H1 (cell line): Measurements from ENCODE around the gene LAMA4. TPM values are rescaled to one million over a fixed set of nuclear protein-coding genes. Genes with fewer than 3 reads are reported as not detected.

Experiments
- CTCF ChIA-PET: fragments of 300-600 bp; sonication (Branson Sonifier 250); formaldehyde crosslinking; loops from one replicate; lab custom pipeline; 2021; ENCODE audit not compliant: partially characterized antibody; lab: Charles Lee
- POLR2A ChIA-PET: fragments of 300-600 bp; sonication (Branson Sonifier 250); formaldehyde crosslinking; loops from one replicate; lab custom pipeline; 2021; ENCODE audit warnings: inconsistent platforms; ENCODE audit not compliant: partially characterized antibody; lab: Charles Lee
- DNase-seq, 2 experiments: peaks; one replicate each; pipeline versions ENCODE4 v3.0.0 to v3.0.0-alpha.2; 2010 to 2022; ENCODE audit warnings: low spot score in 2 of 2, low read depth in 1 of 2, mixed read lengths in 1 of 2
- FAIRE-seq: peaks from 2 replicates; lab custom pipeline; 2011; peaks lifted over from hg19 to GRCh38; lab: Jason Lieb, UNC
- H2AFZ ChIP-seq: 2 replicates; pipeline ENCODE4 v1.8.1; 2012; ENCODE audit warnings: low read length, inconsistent platforms
- H2AK5ac ChIP-seq: 2 replicates; pipeline ENCODE4 v1.6.1; 2013; ENCODE audit warnings: low read depth, low read length
- H2BK120ac ChIP-seq: replicated peaks from 2 replicates; pipeline ENCODE3; 2013; ENCODE audit warnings: low read depth, low read length, inconsistent platforms
- H2BK12ac ChIP-seq: 2 replicates; pipeline ENCODE4 v1.6.1; 2013; ENCODE audit warnings: low read depth, low read length
- H2BK15ac ChIP-seq: 2 replicates; pipeline ENCODE4 v1.6.1; 2013; ENCODE audit warnings: low read length
- H2BK20ac ChIP-seq: 2 replicates; pipeline ENCODE4 v1.6.1; 2013; ENCODE audit warnings: low read length
- H2BK5ac ChIP-seq: 2 replicates; pipeline ENCODE4 v1.6.1; 2013; ENCODE audit warnings: low read depth, low read length
- H3K14ac ChIP-seq: 2 replicates; pipeline ENCODE4 v1.6.1; 2013; ENCODE audit warnings: inconsistent platforms; ENCODE audit not compliant: insufficient read length
- H3K18ac ChIP-seq: 2 replicates; pipeline ENCODE4 v1.6.1; 2013; ENCODE audit warnings: low read length; ENCODE audit errors: extremely low read depth
- H3K23ac ChIP-seq: 2 replicates; pipeline ENCODE4 v1.6.1; 2013; ENCODE audit warnings: inconsistent platforms; ENCODE audit not compliant: insufficient read length
- H3K23me2 ChIP-seq: 2 replicates; pipeline ENCODE4 v1.6.1; 2013; ENCODE audit warnings: low read depth, low read length
- H3K27ac ChIP-seq: 2 replicates; pipeline ENCODE4 v1.6.1; 2011; ENCODE audit warnings: low read depth, low read length, inconsistent platforms
- H3K27me3 ChIP-seq, 4 experiments: replicated peaks in 1 of 4; 1 replicate in 1 of 4; 2 replicates in 3 of 4; pipeline versions ENCODE4 v1.6.1 to v1.8.1; 2011 to 2013; ENCODE audit warnings: low read length in 3 of 4, mild to moderate bottlenecking in 3 of 4, inconsistent platforms in 2 of 4, mixed read lengths in 2 of 4, moderate library complexity in 1 of 4; ENCODE audit not compliant: control insufficient read depth in 3 of 4, insufficient read depth in 3 of 4; ENCODE audit errors: extremely low read depth in 1 of 4
- H3K36me3 ChIP-seq, 4 experiments: 2 replicates each; pipeline versions ENCODE4 v1.6.1 to v1.8.1; 2011 to 2013; ENCODE audit warnings: mild to moderate bottlenecking in 4 of 4, low read length in 3 of 4, moderate library complexity in 2 of 4, control low read depth in 1 of 4, inconsistent platforms in 1 of 4; ENCODE audit not compliant: insufficient read depth in 4 of 4, control insufficient read depth in 2 of 4
- H3K4ac ChIP-seq: replicated peaks from 2 replicates; pipeline ENCODE3; 2013; ENCODE audit warnings: low read length, low read depth, mixed read lengths, inconsistent platforms; ENCODE audit not compliant: insufficient read length
- H3K4me1 ChIP-seq, 4 experiments: replicated peaks in 1 of 4; 1 replicate in 1 of 4; 2 replicates in 3 of 4; pipeline versions ENCODE4 v1.6.1 to v1.8.1; 2011 to 2013; ENCODE audit warnings: low read length in 3 of 4, inconsistent platforms in 2 of 4, mixed read lengths in 1 of 4; ENCODE audit not compliant: insufficient read depth in 4 of 4, control insufficient read depth in 3 of 4
- H3K4me2 ChIP-seq, 2 experiments: 2 replicates each; pipeline versions ENCODE4 v1.6.1 to v1.8.1; 2011 to 2013; ENCODE audit warnings: low read depth in 2 of 2, low read length in 2 of 2, control low read depth in 1 of 2, inconsistent platforms in 1 of 2, mild to moderate bottlenecking in 1 of 2; ENCODE audit not compliant: insufficient read depth in 1 of 2
- H3K4me3 ChIP-seq, 4 experiments: fragments of 200-600, 300-600 bp in 1 of 4; sonication (generic), shearing (Covaris generic), sonication (Bioruptor Twin) in 1 of 4; 2 replicates each; pipeline versions ENCODE4 v1.5.1 to v1.8.1; 2011 to 2016; ENCODE audit warnings: low read length in 4 of 4, low read depth in 3 of 4, control low read depth in 2 of 4, inconsistent platforms in 2 of 4, mild to moderate bottlenecking in 2 of 4, mixed read lengths in 1 of 4, moderate library complexity in 1 of 4; ENCODE audit not compliant: insufficient read depth in 2 of 4; ENCODE audit errors: extremely low read depth in 1 of 4
- H3K56ac ChIP-seq: replicated peaks from 2 replicates; pipeline ENCODE3; 2013; ENCODE audit warnings: low read depth, mild to moderate bottlenecking, mixed read lengths, low read length, inconsistent platforms; ENCODE audit not compliant: insufficient read length
- H3K79me1 ChIP-seq: 2 replicates; pipeline ENCODE4 v1.6.1; 2013; ENCODE audit warnings: low read depth, low read length, control low read depth
- H3K79me2 ChIP-seq, 2 experiments: 2 replicates each; pipeline versions ENCODE4 v1.6.1 to v1.8.1; 2012 to 2013; ENCODE audit warnings: low read length in 2 of 2, mild to moderate bottlenecking in 2 of 2, inconsistent platforms in 1 of 2; ENCODE audit not compliant: insufficient read depth in 2 of 2, control insufficient read depth in 1 of 2
- H3K9ac ChIP-seq, 4 experiments: replicated peaks in 1 of 4; 1 replicate in 1 of 4; 2 replicates in 3 of 4; pipeline versions ENCODE4 v1.6.1 to v1.8.1; 2011 to 2013; ENCODE audit warnings: low read depth in 3 of 4, low read length in 3 of 4, control low read depth in 2 of 4, mild to moderate bottlenecking in 2 of 4, moderate library complexity in 2 of 4, inconsistent platforms in 1 of 4; ENCODE audit errors: extremely low read depth in 1 of 4
- H3K9me3 ChIP-seq, 2 experiments: 2 replicates each; pipeline versions ENCODE4 v1.6.1 to v1.8.1; 2012 to 2013; ENCODE audit warnings: mild to moderate bottlenecking in 2 of 2, moderate library complexity in 2 of 2, control low read depth in 1 of 2, inconsistent platforms in 1 of 2, low read depth in 1 of 2, low read length in 1 of 2, mixed read lengths in 1 of 2; ENCODE audit not compliant: insufficient read depth in 2 of 2
- H4K20me1 ChIP-seq, 2 experiments: replicated peaks in 1 of 2; 2 replicates each; pipeline versions ENCODE3 to v1.8.1; 2011 to 2013; ENCODE audit warnings: inconsistent platforms in 2 of 2, low read length in 2 of 2, mild to moderate bottlenecking in 1 of 2; ENCODE audit not compliant: insufficient read depth in 2 of 2, control insufficient read depth in 1 of 2
- H4K5ac ChIP-seq: 2 replicates; pipeline ENCODE4 v1.6.1; 2013; ENCODE audit warnings: low read length, low read depth, mixed read lengths, inconsistent platforms; ENCODE audit not compliant: insufficient read length
- H4K8ac ChIP-seq: 2 replicates; pipeline ENCODE4 v1.8.0; 2013; ENCODE audit warnings: mild to moderate bottlenecking, moderate library complexity, low read length, inconsistent platforms; ENCODE audit not compliant: insufficient read depth; ENCODE audit errors: extremely low read depth
- H4K91ac ChIP-seq: replicated peaks from 2 replicates; pipeline ENCODE3; 2013; ENCODE audit warnings: low read length, mixed read lengths, inconsistent platforms; ENCODE audit not compliant: insufficient read length
- CHD1 ChIP-seq: IDR thresholded peaks from 2 replicates; pipeline ENCODE4 v1.6.1; 2012; ENCODE audit warnings: low read depth, low read length, improper control_type of control experiment
- CTBP2 ChIP-seq: IDR thresholded peaks from 2 replicates; pipeline ENCODE4 v1.7.0; 2011; ENCODE audit warnings: borderline replicate concordance, mild to moderate bottlenecking, moderate library complexity, mixed read lengths, low read length; ENCODE audit not compliant: insufficient read depth, insufficient read length
- JUN ChIP-seq: IDR thresholded peaks from 2 replicates; pipeline ENCODE4 v1.6.1; 2011; ENCODE audit warnings: low read depth, mild to moderate bottlenecking, improper control_type of control experiment, low read length
- KDM1A ChIP-seq: fragments of 200-600, 300-600 bp; sonication (generic); IDR thresholded peaks from 2 replicates; pipeline ENCODE4 v1.7.1; 2016; ENCODE audit warnings: mild to moderate bottlenecking, low read length, borderline replicate concordance
- POU5F1 ChIP-seq: IDR thresholded peaks from 2 replicates; pipeline ENCODE4 v1.6.1; 2011; ENCODE audit warnings: low read depth, mild to moderate bottlenecking, low read length, moderate library complexity
- RBBP5 ChIP-seq: IDR thresholded peaks from 2 replicates; pipeline ENCODE4 v1.7.1; 2012; ENCODE audit warnings: low read depth, mild to moderate bottlenecking, inconsistent platforms, low read length, moderate library complexity, borderline replicate concordance
- SP4 ChIP-seq: IDR thresholded peaks from 2 replicates; pipeline ENCODE4 v1.6.1; 2012; ENCODE audit warnings: low read length, inconsistent platforms
- TAF7 ChIP-seq: optimal IDR thresholded peaks from 2 replicates; pipeline ENCODE3; 2011; ENCODE audit warnings: low read depth, mild to moderate bottlenecking, inconsistent platforms, low read length, moderate library complexity, borderline replicate concordance
- TCF12 ChIP-seq: IDR thresholded peaks from 2 replicates; pipeline ENCODE4 v1.6.1; 2011; ENCODE audit warnings: low read depth, mild to moderate bottlenecking, low read length
- WGBS, 2 experiments: shearing (Covaris generic) in 1 of 2; methylation state at CpG; one replicate each; pipeline versions ENCODE4 v1.1.6 to v1.1.7; 2013 to 2015; ENCODE audit warnings: low lambda C conversion rate in 2 of 2, mixed read lengths in 2 of 2, inconsistent platforms in 1 of 2, low coverage in 1 of 2, missing lambda C conversion rate in 1 of 2; ENCODE audit not compliant: insufficient replicate concordance in 2 of 2, insufficient coverage in 1 of 2, insufficient read length in 1 of 2; ENCODE audit errors: extremely low coverage in 1 of 2, missing lambda C conversion rate in 1 of 2; 5-methylcytosine and 5-hydroxymethylcytosine counted together
- polyA plus RNA-seq, 7 experiments: library from polyadenylated mRNA; depleted of rRNA in 3 of 7; stranded (reverse) in 5 of 7; unstranded in 2 of 7; fragments of >200 nt in 5 of 7; fragments of 200-250 nt in 2 of 7; gene quantifications; 1 replicate in 5 of 7; 2 replicates in 1 of 7; 4 replicates in 1 of 7; pipeline versions ENCODE4 v1.2.1 to v1.2.3, GENCODE V29; 2011 to 2013; ENCODE audit warnings: missing spikeins in 2 of 7, mixed read lengths in 2 of 7
- total RNA-seq: library from RNA; stranded (reverse); fragmentation: NEBNext Ultra II Directional; extraction: Animal tissue kit (Norgen Biotek cat#: 25700); gene quantifications from 2 replicates; pipeline ENCODE4 v1.2.1, GENCODE V29; 2021
- TF ChIP-seq, protein P1 (sequence below): IDR thresholded peaks from 2 replicates; pipeline ENCODE4 v1.6.1; 2012; ENCODE audit warnings: inconsistent platforms
- TF ChIP-seq, protein P2 (sequence below): IDR thresholded peaks from 2 replicates; pipeline ENCODE4 v1.6.1; 2012; ENCODE audit warnings: low read length, inconsistent platforms

The LAMA4 gene
- total and polyA plus RNA-seq, 2 of the 8 experiments (the other 6 are each of a cell fraction or from before 2014, with no cell fraction given) = 0.95 to 1.5 TPM

DNA sequence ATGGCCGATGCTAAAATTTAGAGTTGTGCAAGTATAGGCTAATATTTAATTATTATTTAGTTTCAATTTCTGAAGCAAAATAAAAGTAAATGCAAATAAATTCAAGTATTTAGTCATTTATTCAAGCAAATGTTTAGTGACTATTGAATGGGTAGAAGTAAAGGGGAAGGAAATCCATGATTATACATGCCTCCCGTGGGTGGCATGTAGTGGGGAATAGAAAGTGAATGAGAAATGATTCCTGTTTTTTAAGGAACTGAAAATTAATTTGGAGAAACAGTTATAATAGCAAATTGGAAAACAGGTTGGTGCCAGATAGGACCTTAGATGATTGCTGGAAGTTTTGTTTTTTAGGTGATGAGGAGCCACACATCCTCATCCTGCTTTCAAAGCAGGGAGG lies 131.6 kb downstream of the LAMA4 start:
- Histone ChIP-seq H3K27ac (no peak overlapping the region), H2AFZ (no peak overlapping the region)
- TF ChIP-seq KDM1A = no peak
- TF ChIP-seq, protein P1, sequence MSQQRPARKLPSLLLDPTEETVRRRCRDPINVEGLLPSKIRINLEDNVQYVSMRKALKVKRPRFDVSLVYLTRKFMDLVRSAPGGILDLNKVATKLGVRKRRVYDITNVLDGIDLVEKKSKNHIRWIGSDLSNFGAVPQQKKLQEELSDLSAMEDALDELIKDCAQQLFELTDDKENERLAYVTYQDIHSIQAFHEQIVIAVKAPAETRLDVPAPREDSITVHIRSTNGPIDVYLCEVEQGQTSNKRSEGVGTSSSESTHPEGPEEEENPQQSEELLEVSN = no peak
- no peak for TF ChIP-seq POU5F1
- TF ChIP-seq JUN = no peak
- no peak for TF ChIP-seq TCF12
- TF ChIP-seq, protein P2, sequence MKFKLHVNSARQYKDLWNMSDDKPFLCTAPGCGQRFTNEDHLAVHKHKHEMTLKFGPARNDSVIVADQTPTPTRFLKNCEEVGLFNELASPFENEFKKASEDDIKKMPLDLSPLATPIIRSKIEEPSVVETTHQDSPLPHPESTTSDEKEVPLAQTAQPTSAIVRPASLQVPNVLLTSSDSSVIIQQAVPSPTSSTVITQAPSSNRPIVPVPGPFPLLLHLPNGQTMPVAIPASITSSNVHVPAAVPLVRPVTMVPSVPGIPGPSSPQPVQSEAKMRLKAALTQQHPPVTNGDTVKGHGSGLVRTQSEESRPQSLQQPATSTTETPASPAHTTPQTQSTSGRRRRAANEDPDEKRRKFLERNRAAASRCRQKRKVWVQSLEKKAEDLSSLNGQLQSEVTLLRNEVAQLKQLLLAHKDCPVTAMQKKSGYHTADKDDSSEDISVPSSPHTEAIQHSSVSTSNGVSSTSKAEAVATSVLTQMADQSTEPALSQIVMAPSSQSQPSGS = no peak
- TF ChIP-seq CTBP2 = no peak
- no peak for TF ChIP-seq RBBP5
- no peak for TF ChIP-seq TAF7
- no peak for TF ChIP-seq CHD1
- no peak for TF ChIP-seq SP4
- TF ChIP-seq, all 59 proteins: peak for 0
- WGBS, 2 experiments = 80% methylated on average over 2 of the region's 2 CpGs; no CpG with 5 or more reads in 1 of the 2 experiments
- Histone ChIP-seq H3K4me3 (no peak overlapping the region), H3K9me3 (no peaks in the 10 kb centered on the region), H4K20me1 (no peaks in the 10 kb centered on the region), H4K5ac (no peak overlapping the region), H3K23ac (no peak overlapping the region), H2BK120ac (no peak overlapping the region), H3K14ac (no peak overlapping the region), H3K4ac (no peak overlapping the region), H3K36me3 (no peaks in the 10 kb centered on the region), H3K56ac (no peak overlapping the region), H3K79me1 (no peaks in the 10 kb centered on the region), H2BK5ac (no peak overlapping the region), H3K27me3 (no peaks in the 10 kb centered on the region), H3K18ac (no peak overlapping the region), H4K8ac (no peak overlapping the region), H2BK15ac (no peak overlapping the region), H2BK12ac (no peak overlapping the region), H2BK20ac (no peak overlapping the region), H3K23me2 (no peaks in the 10 kb centered on the region), H3K4me2 (no peak overlapping the region), H3K4me1 (peaks cover 0 to 3% (median 0%) of the 10 kb centered on the region in 4 experiments; a peak in 1 of 7 replicates), H3K9ac (no peak overlapping the region), H4K91ac (no peak overlapping the region), H2AK5ac (no peak overlapping the region), H3K79me2 (no peaks in the 10 kb centered on the region)
- ChIA-PET POLR2A (no interaction called here), CTCF (interaction anchor here (0.7 to 3.5 kb wide), 2 partner anchors 18 to 40 kb away, joined by 3 to 13 read pairs; no protein-coding TSS in a partner anchor)
- no peak for DNase-seq
- no peak for FAIRE-seq
